WTC11 (cell line): Measurements from ENCODE around the gene LASP1NB.

Experiments used
- ATAC-seq: fragments of 200-7000 bp; cut with Tn5 transposase; 2 replicates; pipeline ENCODE4 v1.10.0; 2021; ENCODE audit warnings: mild to moderate bottlenecking, moderate library complexity
- CTCF ChIA-PET: fragments of 300-600 bp; sonication (Branson Sonifier 250); formaldehyde crosslinking; loops from one replicate; lab custom pipeline; 2021; ENCODE audit warnings: antibody characterized with exemption; lab: Charles Lee
- POLR2A ChIA-PET: fragments of 350-600 bp; sonication (Branson Sonifier 250); formaldehyde crosslinking; loops from one replicate; lab custom pipeline; 2021; ENCODE audit warnings: antibody characterized with exemption; lab: Charles Lee
- DNase-seq: peaks from one replicate; pipeline ENCODE4 v3.0.0; 2021; ENCODE audit warnings: low spot score
- H3K27ac Mint-ChIP-seq: 2 replicates; pipeline ENCODE4 v1.8.0; 2021; ENCODE audit warnings: mixed read lengths
- H3K27me3 Mint-ChIP-seq: 2 replicates; pipeline ENCODE4 v1.8.0; 2021; ENCODE audit warnings: low read depth, mild to moderate bottlenecking, moderate library complexity, mixed read lengths
- H3K36me3 Mint-ChIP-seq: 2 replicates; pipeline ENCODE4 v1.8.0; 2021; ENCODE audit warnings: mixed read lengths
- H3K4me1 Mint-ChIP-seq: 2 replicates; pipeline ENCODE4 v1.8.0; 2022; ENCODE audit warnings: mixed read lengths
- H3K4me3 Mint-ChIP-seq: 2 replicates; pipeline ENCODE4 v1.8.0; 2021; ENCODE audit warnings: mild to moderate bottlenecking, moderate library complexity, mixed read lengths
- H3K9me3 Mint-ChIP-seq: 2 replicates; pipeline ENCODE4 v1.8.0; 2021; ENCODE audit warnings: mixed read lengths
- AR ChIP-seq: fragments of 250-450 bp; sonication (Bioruptor Pico); IDR thresholded peaks from 2 replicates; pipeline ENCODE4 v1.9.0; 2021; ENCODE audit warnings: mild to moderate bottlenecking
- ATF3 ChIP-seq: sonication (generic); formaldehyde crosslinking; conservative IDR thresholded peaks from 2 replicates; pipeline ENCODE4 v1.8.1; 2022; ENCODE audit warnings: mild to moderate bottlenecking, missing genetic modification reagents
- CREM ChIP-seq: sonication (generic); formaldehyde crosslinking; IDR thresholded peaks from 2 replicates; pipeline ENCODE4 v1.8.1; 2022; ENCODE audit warnings: mild to moderate bottlenecking, missing genetic modification reagents, moderate library complexity
- PRDM15 ChIP-seq: sonication (generic); formaldehyde crosslinking; IDR thresholded peaks from 2 replicates; pipeline ENCODE4 v1.8.0; 2022; ENCODE audit warnings: missing genetic modification reagents
- SMAD3 ChIP-seq: sonication (generic); formaldehyde crosslinking; IDR thresholded peaks from 2 replicates; pipeline ENCODE4 v1.8.0; 2022; ENCODE audit warnings: missing genetic modification reagents, mild to moderate bottlenecking, borderline replicate concordance
- SP1 ChIP-seq: sonication (generic); formaldehyde crosslinking; conservative IDR thresholded peaks from 2 replicates; pipeline ENCODE4 v1.8.1; 2022; ENCODE audit warnings: missing genetic modification reagents
- TEAD4 ChIP-seq: sonication (generic); formaldehyde crosslinking; IDR thresholded peaks from 2 replicates; pipeline ENCODE4 v1.8.0; 2022; ENCODE audit warnings: mild to moderate bottlenecking, missing genetic modification reagents
- ZMAT4 ChIP-seq: fragments of 250-450 bp; sonication (Bioruptor Pico); IDR thresholded peaks from 2 replicates; pipeline ENCODE4 v1.9.0; 2021; ENCODE audit warnings: mild to moderate bottlenecking
- ZNF121 ChIP-seq: sonication (generic); formaldehyde crosslinking; IDR thresholded peaks from 2 replicates; pipeline ENCODE4 v1.8.0; 2023; ENCODE audit warnings: missing genetic modification reagents
- ZNF512 ChIP-seq: sonication (generic); formaldehyde crosslinking; IDR thresholded peaks from 2 replicates; pipeline ENCODE4 v1.8.1; 2022; ENCODE audit warnings: missing genetic modification reagents, borderline replicate concordance
- TF ChIP-seq, protein P1 (sequence below): sonication (generic); formaldehyde crosslinking; IDR thresholded peaks from 2 replicates; pipeline ENCODE4 v1.8.0; 2022; ENCODE audit warnings: mild to moderate bottlenecking, missing genetic modification reagents
- TF ChIP-seq, protein P2 (sequence below): sonication (generic); formaldehyde crosslinking; conservative IDR thresholded peaks from 2 replicates; pipeline ENCODE4 v1.8.1; 2023; ENCODE audit warnings: mild to moderate bottlenecking, low read depth, missing genetic modification reagents, moderate library complexity

LASP1NB gene

GRCh38 chr17:38898812-38899348, 26.5 kb upstream of the LASP1NB start (continued):
- TF ChIP-seq ZNF512 (CRISPR knock-in tag) = no peak

GRCh38 chr17:38899421-38899820, 26.0 kb upstream of the LASP1NB start:
- ATAC-seq = no peak
- peak overlapping the region; percentile 12; the same call in 1 of the 2 replicates for H3K27ac Mint-ChIP-seq
- no peak for TF ChIP-seq ATF3 (CRISPR knock-in tag)
- peaks cover 35% of the 10 kb centered on the region for H3K36me3 Mint-ChIP-seq
- peaks cover 27% of the 10 kb centered on the region for H3K4me1 Mint-ChIP-seq
- DNase-seq = no peak
- CTCF ChIA-PET = no interaction called here
- H3K27me3 Mint-ChIP-seq = no peaks in the 10 kb centered on the region
- no peaks in the 10 kb centered on the region for H3K9me3 Mint-ChIP-seq
- no peak overlapping the region for H3K4me3 Mint-ChIP-seq
- POLR2A ChIA-PET = no interaction called here

DNA sequence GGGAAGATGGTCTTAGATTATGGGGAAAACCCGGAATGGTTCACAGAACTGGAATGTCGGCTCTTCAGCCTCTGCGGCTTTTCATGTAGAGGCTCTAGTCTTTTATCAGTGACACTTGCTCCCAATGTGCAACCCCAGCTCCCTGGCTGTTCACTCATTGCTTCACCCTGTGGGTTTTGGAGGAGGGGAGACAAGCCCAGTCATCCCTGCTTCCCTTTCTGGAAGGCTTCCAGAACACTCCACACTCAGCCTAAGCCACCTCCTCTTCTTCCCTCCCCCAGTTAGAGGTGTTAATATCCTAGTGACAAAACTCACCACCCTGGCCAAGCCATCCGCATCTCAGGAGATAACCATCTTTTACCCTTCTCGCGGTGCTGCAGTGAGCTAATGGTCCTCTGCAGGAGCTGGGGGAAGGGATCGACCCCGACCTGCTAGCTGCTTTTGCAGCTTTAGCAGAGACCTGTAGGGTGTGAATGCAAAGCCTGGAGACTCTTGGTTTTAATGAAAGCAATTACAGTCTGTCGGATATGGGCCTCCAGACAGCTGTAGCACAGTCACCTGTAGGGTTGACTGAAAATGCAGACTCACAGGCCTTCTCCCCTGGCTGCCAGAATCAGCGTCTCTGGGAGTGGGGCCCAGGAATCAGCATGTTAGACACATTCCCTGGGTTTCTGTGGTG, 24.3 kb upstream of the LASP1NB start:
- H3K9me3 Mint-ChIP-seq = no peaks in the 10 kb centered on the region
- ChIA-PET CTCF (interaction anchor here (0.8 to 2.3 kb wide), 6 partner anchors 9 to 82 kb away, joined by 3 to 8 read pairs (median 3); no protein-coding TSS in a partner anchor), POLR2A (interaction anchor here (1.1 kb wide), 1 partner anchor 30 kb away, joined by 5 read pairs; no protein-coding TSS in a partner anchor)
- H3K27me3 Mint-ChIP-seq = no peaks in the 10 kb centered on the region
- TF ChIP-seq PRDM15 (CRISPR knock-in tag) = peak; percentile 82
- TF ChIP-seq, protein P1, sequence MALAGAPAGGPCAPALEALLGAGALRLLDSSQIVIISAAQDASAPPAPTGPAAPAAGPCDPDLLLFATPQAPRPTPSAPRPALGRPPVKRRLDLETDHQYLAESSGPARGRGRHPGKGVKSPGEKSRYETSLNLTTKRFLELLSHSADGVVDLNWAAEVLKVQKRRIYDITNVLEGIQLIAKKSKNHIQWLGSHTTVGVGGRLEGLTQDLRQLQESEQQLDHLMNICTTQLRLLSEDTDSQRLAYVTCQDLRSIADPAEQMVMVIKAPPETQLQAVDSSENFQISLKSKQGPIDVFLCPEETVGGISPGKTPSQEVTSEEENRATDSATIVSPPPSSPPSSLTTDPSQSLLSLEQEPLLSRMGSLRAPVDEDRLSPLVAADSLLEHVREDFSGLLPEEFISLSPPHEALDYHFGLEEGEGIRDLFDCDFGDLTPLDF (CRISPR knock-in tag) = no peak
- H3K27ac Mint-ChIP-seq = peak overlapping the region; percentile 63; the same call in 1 of the 2 replicates
- H3K36me3 Mint-ChIP-seq = peaks cover 41% of the 10 kb centered on the region
- H3K4me3 Mint-ChIP-seq = no peak overlapping the region
- peaks cover 22% of the 10 kb centered on the region for H3K4me1 Mint-ChIP-seq
- ATAC-seq (no peak; the same call in 1 of the 2 replicates), DNase-seq (no peak)

DNA sequence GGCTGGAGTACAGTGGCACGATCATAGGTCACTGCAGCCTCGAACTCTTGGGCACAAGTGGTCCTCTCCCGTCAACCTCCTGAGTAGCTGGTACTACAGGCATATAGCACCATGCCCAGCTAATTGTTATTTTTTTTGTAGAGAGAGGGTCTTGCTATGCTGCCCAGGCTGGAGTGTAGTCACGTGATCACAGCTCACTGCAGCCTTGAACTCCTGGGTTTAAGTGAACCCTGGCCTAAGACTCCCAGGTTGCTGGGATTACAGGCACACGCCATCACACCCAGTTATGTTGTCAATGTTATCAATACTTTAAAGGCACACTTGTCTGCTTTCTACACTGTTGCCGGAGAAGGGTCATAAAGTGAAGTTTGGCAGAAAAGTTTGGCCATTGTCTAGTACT, 22.0 kb upstream of the LASP1NB start:
- no peaks in the 10 kb centered on the region for H3K9me3 Mint-ChIP-seq
- H3K36me3 Mint-ChIP-seq = peaks cover 32% of the 10 kb centered on the region
- H3K27ac Mint-ChIP-seq = no peak overlapping the region
- no peak for DNase-seq
- TF ChIP-seq SMAD3 (no peak), ZNF121 (CRISPR knock-in tag) (peak; percentile 77)
- CTCF ChIA-PET = no interaction called here
- H3K27me3 Mint-ChIP-seq = no peaks in the 10 kb centered on the region
- H3K4me3 Mint-ChIP-seq = no peak overlapping the region
- H3K4me1 Mint-ChIP-seq = peaks cover 28% of the 10 kb centered on the region
- ATAC-seq = no peak
- POLR2A ChIA-PET = no interaction called here

DNA sequence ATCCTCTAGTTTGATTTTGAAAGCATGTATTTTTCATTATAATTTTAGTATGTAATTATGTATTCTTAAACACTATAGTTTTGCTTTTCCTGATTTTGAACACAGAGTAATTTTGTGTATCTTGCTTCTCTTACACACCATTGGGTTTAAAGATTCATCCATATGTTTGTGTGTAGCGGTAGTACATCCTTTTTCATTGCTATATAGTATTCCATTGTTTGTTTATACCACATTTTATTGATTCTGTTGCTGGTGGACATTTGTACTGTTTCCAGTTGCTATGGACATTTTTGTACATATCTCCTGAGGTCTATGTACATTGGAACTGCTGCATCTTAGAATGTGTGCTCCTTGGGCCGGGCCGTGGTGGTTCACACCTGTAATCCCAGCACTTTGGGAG, 20.5 kb upstream of the LASP1NB start:
- ChIA-PET POLR2A (no interaction called here), CTCF (interaction anchor here (0.8 kb wide), 1 partner anchor 25 kb away, joined by 3 read pairs; no protein-coding TSS in a partner anchor)
- Mint-ChIP-seq H3K36me3 (peaks cover 21% of the 10 kb centered on the region), H3K4me3 (no peak overlapping the region), H3K27me3 (no peaks in the 10 kb centered on the region), H3K27ac (no peak overlapping the region), H3K4me1 (peaks cover 26% of the 10 kb centered on the region), H3K9me3 (no peaks in the 10 kb centered on the region)
- ATAC-seq (no peak), DNase-seq (no peak)
- TF ChIP-seq SP1 (CRISPR knock-in tag) (no peak), ZMAT4 (no peak), TEAD4 (CRISPR knock-in tag) (no peak), AR (CRISPR knock-in tag) (no peak), CREM (CRISPR knock-in tag) (no peak)
- TF ChIP-seq, protein P2, sequence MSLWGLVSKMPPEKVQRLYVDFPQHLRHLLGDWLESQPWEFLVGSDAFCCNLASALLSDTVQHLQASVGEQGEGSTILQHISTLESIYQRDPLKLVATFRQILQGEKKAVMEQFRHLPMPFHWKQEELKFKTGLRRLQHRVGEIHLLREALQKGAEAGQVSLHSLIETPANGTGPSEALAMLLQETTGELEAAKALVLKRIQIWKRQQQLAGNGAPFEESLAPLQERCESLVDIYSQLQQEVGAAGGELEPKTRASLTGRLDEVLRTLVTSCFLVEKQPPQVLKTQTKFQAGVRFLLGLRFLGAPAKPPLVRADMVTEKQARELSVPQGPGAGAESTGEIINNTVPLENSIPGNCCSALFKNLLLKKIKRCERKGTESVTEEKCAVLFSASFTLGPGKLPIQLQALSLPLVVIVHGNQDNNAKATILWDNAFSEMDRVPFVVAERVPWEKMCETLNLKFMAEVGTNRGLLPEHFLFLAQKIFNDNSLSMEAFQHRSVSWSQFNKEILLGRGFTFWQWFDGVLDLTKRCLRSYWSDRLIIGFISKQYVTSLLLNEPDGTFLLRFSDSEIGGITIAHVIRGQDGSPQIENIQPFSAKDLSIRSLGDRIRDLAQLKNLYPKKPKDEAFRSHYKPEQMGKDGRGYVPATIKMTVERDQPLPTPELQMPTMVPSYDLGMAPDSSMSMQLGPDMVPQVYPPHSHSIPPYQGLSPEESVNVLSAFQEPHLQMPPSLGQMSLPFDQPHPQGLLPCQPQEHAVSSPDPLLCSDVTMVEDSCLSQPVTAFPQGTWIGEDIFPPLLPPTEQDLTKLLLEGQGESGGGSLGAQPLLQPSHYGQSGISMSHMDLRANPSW = no peak
